ENCODE data around the gene SLC6A3. TPM values are rescaled to one million over a fixed set of nuclear protein-coding genes. Genes with fewer than 3 reads are reported as not detected.
A peak's percentile ranks its signal among the peaks of the same experiment; 100 is the strongest.

SLC6A3 gene
- total RNA-seq, 2 experiments from 2014 or later: not detected

DNA sequence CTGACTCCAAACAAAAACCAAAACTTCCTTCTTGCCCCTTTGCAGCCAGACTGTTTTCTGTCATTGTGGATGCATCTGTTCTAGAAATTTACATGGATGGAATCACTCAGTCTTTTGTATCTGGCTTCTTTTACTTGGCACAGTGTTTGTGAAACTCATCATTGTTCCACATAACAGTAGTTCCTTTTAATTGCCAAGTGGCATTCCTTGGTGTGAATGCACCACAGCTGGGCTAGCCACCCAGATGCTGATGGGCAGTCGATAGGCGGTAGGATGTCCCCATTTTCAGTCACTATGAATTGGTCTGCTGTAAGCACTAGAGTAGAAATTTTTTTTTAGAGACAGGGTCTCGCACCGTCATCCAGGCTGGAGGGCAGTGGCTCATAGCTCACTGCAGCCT lies 94.1 kb downstream of the SLC6A3 start:
- H3K4me3 Mint-ChIP-seq: no peak overlapping the region
- intact Hi-C loops (cut with micrococcal nuclease): no loop called here
- H3K9me3 Mint-ChIP-seq: no peaks in the 10 kb centered on the region
- ChIA-PET CTCF (interaction anchor here (1.1 kb wide), 1 partner anchor 184 kb away, joined by 3 read pairs; no protein-coding TSS in a partner anchor), POLR2A (no interaction called here)
- no peak overlapping the region for H3K27ac Mint-ChIP-seq
- H3K4me1 Mint-ChIP-seq (ENCODE audit: low read depth): peaks cover 4% of the 10 kb centered on the region
- no peaks in the 10 kb centered on the region for H3K36me3 Mint-ChIP-seq (ENCODE audit: low read depth)
- H3K27me3 Mint-ChIP-seq: no peaks in the 10 kb centered on the region
- DNase-seq (no peak), ATAC-seq (no peak)
- TF ChIP-seq, protein P1, sequence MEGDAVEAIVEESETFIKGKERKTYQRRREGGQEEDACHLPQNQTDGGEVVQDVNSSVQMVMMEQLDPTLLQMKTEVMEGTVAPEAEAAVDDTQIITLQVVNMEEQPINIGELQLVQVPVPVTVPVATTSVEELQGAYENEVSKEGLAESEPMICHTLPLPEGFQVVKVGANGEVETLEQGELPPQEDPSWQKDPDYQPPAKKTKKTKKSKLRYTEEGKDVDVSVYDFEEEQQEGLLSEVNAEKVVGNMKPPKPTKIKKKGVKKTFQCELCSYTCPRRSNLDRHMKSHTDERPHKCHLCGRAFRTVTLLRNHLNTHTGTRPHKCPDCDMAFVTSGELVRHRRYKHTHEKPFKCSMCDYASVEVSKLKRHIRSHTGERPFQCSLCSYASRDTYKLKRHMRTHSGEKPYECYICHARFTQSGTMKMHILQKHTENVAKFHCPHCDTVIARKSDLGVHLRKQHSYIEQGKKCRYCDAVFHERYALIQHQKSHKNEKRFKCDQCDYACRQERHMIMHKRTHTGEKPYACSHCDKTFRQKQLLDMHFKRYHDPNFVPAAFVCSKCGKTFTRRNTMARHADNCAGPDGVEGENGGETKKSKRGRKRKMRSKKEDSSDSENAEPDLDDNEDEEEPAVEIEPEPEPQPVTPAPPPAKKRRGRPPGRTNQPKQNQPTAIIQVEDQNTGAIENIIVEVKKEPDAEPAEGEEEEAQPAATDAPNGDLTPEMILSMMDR (IDR thresholded peaks at IDR 0.05): no peak

DNA sequence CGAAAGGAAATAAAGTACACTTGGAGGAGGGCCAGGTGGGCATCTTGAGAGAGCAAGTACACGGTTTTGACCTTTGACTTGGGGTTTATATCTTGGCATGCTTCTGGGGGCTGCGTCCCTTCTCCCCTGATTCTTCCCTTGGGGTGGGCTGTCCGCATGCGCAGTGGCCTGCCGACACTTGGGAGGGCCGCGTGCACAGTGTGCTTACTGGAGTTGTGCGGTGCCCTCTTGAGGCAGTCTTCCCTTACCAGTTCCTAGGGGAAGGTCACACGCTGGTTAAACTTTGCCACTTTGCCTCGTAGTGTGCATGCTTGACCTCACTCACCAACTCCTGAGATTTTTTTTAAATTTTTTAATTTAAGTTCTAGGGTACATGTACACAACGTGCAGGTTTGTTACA lies 96.0 kb downstream of the SLC6A3 start:
- intact Hi-C loops (cut with micrococcal nuclease): no loop called here
- Mint-ChIP-seq H3K9me3 (no peaks in the 10 kb centered on the region), H3K36me3 (ENCODE audit: low read depth) (peaks cover under 1% of the 10 kb centered on the region), H3K27me3 (no peaks in the 10 kb centered on the region), H3K4me3 (no peak overlapping the region), H3K4me1 (ENCODE audit: low read depth) (peaks cover 6% of the 10 kb centered on the region), H3K27ac (no peak overlapping the region)
- ATAC-seq (no peak), DNase-seq (no peak)
- ChIA-PET CTCF (no interaction called here), POLR2A (no interaction called here)
- TF ChIP-seq, protein P1 (IDR thresholded peaks at IDR 0.05): no peak

DNA sequence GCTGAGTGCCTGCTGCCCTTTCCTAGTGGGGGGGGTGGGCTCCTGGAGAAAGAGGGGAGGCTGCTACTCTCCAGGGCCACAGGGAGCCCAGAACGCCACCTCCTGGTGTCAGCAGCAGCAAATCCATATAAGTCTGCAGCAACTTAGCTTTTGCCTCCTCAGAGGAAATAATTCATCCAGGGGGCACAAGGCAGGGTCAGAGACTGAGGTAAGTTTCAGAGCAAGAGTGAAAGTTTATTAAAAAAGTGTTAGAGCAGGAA lies 96.3 kb downstream of the SLC6A3 start:
- TF ChIP-seq, protein P1 (IDR thresholded peaks at IDR 0.05): no peak
- H3K9me3 Mint-ChIP-seq: no peaks in the 10 kb centered on the region
- ChIA-PET CTCF (no interaction called here), POLR2A (no interaction called here)
- ATAC-seq (no peak), DNase-seq (no peak)
- H3K4me3 Mint-ChIP-seq: no peak overlapping the region
- peaks cover 8% of the 10 kb centered on the region for H3K4me1 Mint-ChIP-seq (ENCODE audit: low read depth)
- peaks cover 4% of the 10 kb centered on the region for H3K36me3 Mint-ChIP-seq (ENCODE audit: low read depth)
- no peak overlapping the region for H3K27ac Mint-ChIP-seq
- intact Hi-C loops (cut with micrococcal nuclease): no loop called here
- no peaks in the 10 kb centered on the region for H3K27me3 Mint-ChIP-seq

DNA sequence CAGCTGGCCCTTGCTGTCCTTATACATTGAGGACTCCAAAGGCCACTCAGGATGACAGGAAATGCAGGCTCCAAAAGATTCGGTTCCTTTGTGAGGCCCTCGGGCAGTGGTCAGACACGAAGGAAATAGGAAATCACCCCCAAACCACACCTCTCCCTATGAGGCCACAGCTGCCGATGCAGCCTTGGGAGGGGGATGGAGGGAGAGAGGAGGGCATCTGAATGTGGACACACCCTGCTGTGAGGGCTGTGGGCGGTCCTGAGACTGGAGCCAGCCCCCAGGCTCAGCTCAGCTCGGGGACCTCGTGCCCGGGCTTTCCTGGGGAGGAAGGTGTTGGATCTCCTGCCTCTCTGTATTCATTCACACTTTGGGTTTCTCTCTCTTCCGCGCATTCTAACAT lies 97.7 kb downstream of the SLC6A3 start:
- TF ChIP-seq, protein P1 (IDR thresholded peaks at IDR 0.05): no peak
- peaks cover 10% of the 10 kb centered on the region for H3K36me3 Mint-ChIP-seq (ENCODE audit: low read depth)
- POLR2A ChIA-PET: interaction anchor here (0.7 to 1.3 kb wide), 3 partner anchors 9 to 39 kb away, joined by 3 read pairs; no protein-coding TSS in a partner anchor

DNA sequence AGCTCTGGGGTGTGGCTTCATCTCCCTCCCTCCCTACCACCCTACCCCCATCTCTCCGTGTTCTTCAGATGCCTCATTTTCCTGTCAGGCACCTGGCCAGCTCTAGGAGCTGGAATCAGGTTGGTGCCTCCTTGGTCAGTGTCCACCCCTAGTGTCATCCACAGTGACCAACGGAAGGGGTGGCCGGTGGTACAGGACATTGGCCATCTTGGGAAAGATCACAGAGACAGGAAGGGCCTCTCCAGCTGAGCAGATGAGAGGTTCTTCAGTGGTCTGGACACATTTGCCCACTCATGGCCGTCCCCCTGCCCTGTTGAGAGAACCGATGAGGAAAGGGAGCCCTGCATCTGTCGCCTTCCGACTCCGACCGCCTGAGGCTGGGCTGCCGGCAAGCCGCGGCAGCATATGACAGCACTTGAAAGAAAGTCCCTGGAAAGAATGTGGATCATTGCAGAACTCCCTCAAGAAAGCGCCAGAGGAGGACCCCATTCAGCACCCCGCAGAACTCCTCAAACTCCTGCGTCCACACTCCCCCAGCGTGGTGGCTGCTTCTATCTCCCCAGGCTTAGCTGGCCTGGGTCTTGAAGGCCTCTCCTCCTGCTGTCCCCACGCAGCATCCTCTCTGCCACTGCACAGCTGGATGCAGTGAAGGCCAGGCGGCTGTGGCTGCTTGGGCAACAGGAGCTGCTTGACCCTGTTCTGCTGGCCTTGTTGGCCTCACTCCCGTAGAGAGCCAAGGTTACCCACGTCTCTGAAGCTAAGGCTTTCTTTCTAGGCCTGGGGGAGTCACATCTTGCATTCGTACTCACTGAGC lies 98.4 kb downstream of the SLC6A3 start:
- CTCF ChIA-PET: interaction anchor here (0.7 to 1.3 kb wide), 3 partner anchors 121 to 298 kb away, joined by 3 to 4 read pairs (median 3); no protein-coding TSS in a partner anchor
- peaks cover 12% of the 10 kb centered on the region for H3K36me3 Mint-ChIP-seq (ENCODE audit: low read depth)
- DNase-seq: no peak

More for the DNA sequence above, 97.7 kb downstream of the SLC6A3 start:
- H3K9me3 Mint-ChIP-seq: no peaks in the 10 kb centered on the region
- no peak overlapping the region for H3K27ac Mint-ChIP-seq
- H3K4me1 Mint-ChIP-seq (ENCODE audit: low read depth): peaks cover 16% of the 10 kb centered on the region
- CTCF ChIA-PET: interaction anchor here (1.2 to 1.3 kb wide), 2 partner anchors 121 to 297 kb away, joined by 3 to 4 read pairs; no protein-coding TSS in a partner anchor
- ATAC-seq: no peak
- H3K27me3 Mint-ChIP-seq: no peaks in the 10 kb centered on the region
- H3K4me3 Mint-ChIP-seq: no peak overlapping the region
- intact Hi-C loops (cut with micrococcal nuclease): no loop called here
- no peak for DNase-seq

More for the DNA sequence above, 98.4 kb downstream of the SLC6A3 start:
- Mint-ChIP-seq H3K27ac (no peak overlapping the region), H3K4me3 (peak overlapping the region; percentile 80), H3K9me3 (no peaks in the 10 kb centered on the region), H3K4me1 (ENCODE audit: low read depth) (peaks cover 16% of the 10 kb centered on the region), H3K27me3 (no peaks in the 10 kb centered on the region)
- POLR2A ChIA-PET: interaction anchor here (0.5 to 1.3 kb wide), 4 partner anchors 9 to 288 kb away, joined by 3 read pairs; no protein-coding TSS in a partner anchor
- TF ChIP-seq, protein P1 (IDR thresholded peaks at IDR 0.05): no peak
- intact Hi-C loops (cut with micrococcal nuclease): no loop called here
- no peak for ATAC-seq
